Right renal cortex interstitium (tissue), 3 donors: ENCODE data around the gene CREB3. TPM values are rescaled to one million over a fixed set of nuclear protein-coding genes. Genes with fewer than 3 reads are reported as not detected.

Experiments used
- DNase-seq, 3 donors: peaks; one replicate each; pipeline ENCODE4 v3.0.0-alpha.2; 2013; ENCODE audit warnings: low read depth in 3 of 3, low spot score in 2 of 3
- polyA plus RNA-seq, 3 donors: library from polyadenylated mRNA; unstranded; fragments of 120-200 nt; gene quantifications; one replicate each; pipeline ENCODE4 v1.2.1, GENCODE V29; 2013; ENCODE audit not compliant: insufficient read length in 3 of 3

Gene CREB3
- polyA plus RNA-seq, 3 donors = 40.4 to 42.4 (median 40.8) TPM

GRCh38 chr9:35723908-35724307, 8.6 kb upstream of the CREB3 start:
- no peak for DNase-seq

GRCh38 chr9:35725362-35725761, 7.1 kb upstream of the CREB3 start:
- DNase-seq = no peak

- no peak for DNase-seq
These were observed 5.5 kb upstream of the CREB3 start for GRCh38 chr9:35726931-35727330.

GRCh38 chr9:35727676-35728040, 4.8 kb upstream of the CREB3 start:
- DNase-seq = no peak

- peak in 1 of 3 donors; percentile 68 for DNase-seq
These were observed 4.2 kb upstream of the CREB3 start for GRCh38 chr9:35728041-35728971.

GRCh38 chr9:35729101-35729500, 3.4 kb upstream of the CREB3 start:
- DNase-seq = no peak

GRCh38 chr9:35729700-35730485, 2.6 kb upstream of the CREB3 start:
- DNase-seq = no peak

- DNase-seq = no peak
These were observed 2.0 kb upstream of the CREB3 start for GRCh38 chr9:35730486-35730854.

- DNase-seq = no peak
These were observed 866 bp upstream of the CREB3 start for GRCh38 chr9:35731415-35732184.

- DNase-seq = no peak
These were observed 505 bp downstream of the CREB3 start for GRCh38 chr9:35732800-35733541.

GRCh38 chr9:35734096-35734495, 1.6 kb downstream of the CREB3 start:
- no peak for DNase-seq

- DNase-seq = peak in 1 of 3 donors; percentile 40
These were observed 3.8 kb downstream of the CREB3 start for GRCh38 chr9:35736201-35736633.

GRCh38 chr9:35737143-35737542, 4.7 kb downstream of the CREB3 start:
- DNase-seq = no peak

GRCh38 chr9:35738186-35738585, 5.7 kb downstream of the CREB3 start:
- DNase-seq = no peak

- DNase-seq = no peak
These were observed 6.5 kb downstream of the CREB3 start for GRCh38 chr9:35738924-35739323.

- DNase-seq = no peak
These were observed 7.8 kb downstream of the CREB3 start for GRCh38 chr9:35740243-35740642.

- DNase-seq = no peak
These were observed 9.3 kb downstream of the CREB3 start for GRCh38 chr9:35741740-35742139.

- no peak for DNase-seq
These were observed 11.0 kb downstream of the CREB3 start for GRCh38 chr9:35743452-35743851.

- DNase-seq = no peak
These were observed 11.5 kb downstream of the CREB3 start for GRCh38 chr9:35743880-35744518.

- no peak for DNase-seq
These were observed 13.1 kb downstream of the CREB3 start for GRCh38 chr9:35745569-35745968.
